Kidney glomerular epithelial cell (primary cell): ENCODE results near the gene PDK2.
"Not testable (repeated sequence)": the region's sequence is repeated elsewhere in the genome, so short reads cannot be mapped to it uniquely, and the experiment has no call there.

ENCODE experiments used
- DNase-seq: peaks from one replicate; lab custom pipeline; 2025; lab: John Stamatoyannopoulos, UW

Gene PDK2

GRCh38 chr17:50058296-50058953 lies 36.7 kb upstream of the PDK2 start:
- DNase-seq: no peak

- DNase-seq: no peak
Observed at GRCh38 chr17:50059256-50059655, 35.9 kb upstream of the PDK2 start.

GRCh38 chr17:50059759-50060273 lies 35.3 kb upstream of the PDK2 start:
- DNase-seq: peak; percentile 43

GRCh38 chr17:50060951-50061712 lies 34.0 kb upstream of the PDK2 start:
- DNase-seq: peak; percentile 74

GRCh38 chr17:50061713-50062045 lies 33.5 kb upstream of the PDK2 start:
- not testable (repeated sequence) for DNase-seq

- DNase-seq: peak; percentile 92
Observed at GRCh38 chr17:50062293-50063243, 32.6 kb upstream of the PDK2 start.

- no peak for DNase-seq
Observed at GRCh38 chr17:50063561-50064252, 31.4 kb upstream of the PDK2 start.

- DNase-seq: peak; percentile 93
Observed at GRCh38 chr17:50064253-50065001, 30.7 kb upstream of the PDK2 start.

- no peak for DNase-seq
Observed at GRCh38 chr17:50065056-50065455, 30.1 kb upstream of the PDK2 start.

- DNase-seq: no peak
Observed at GRCh38 chr17:50066995-50067394, 28.2 kb upstream of the PDK2 start.

- DNase-seq: no peak
Observed at GRCh38 chr17:50067996-50068395, 27.2 kb upstream of the PDK2 start.

GRCh38 chr17:50070908-50071680 lies 24.1 kb upstream of the PDK2 start:
- DNase-seq: no peak

- DNase-seq: no peak
Observed at GRCh38 chr17:50071692-50072091, 23.5 kb upstream of the PDK2 start.

- no peak for DNase-seq
Observed at GRCh38 chr17:50072130-50072529, 23.0 kb upstream of the PDK2 start.

- no peak for DNase-seq
Observed at GRCh38 chr17:50072925-50073324, 22.2 kb upstream of the PDK2 start.

- DNase-seq: no peak
Observed at GRCh38 chr17:50074227-50074626, 20.9 kb upstream of the PDK2 start.

GRCh38 chr17:50075446-50076032 lies 19.6 kb upstream of the PDK2 start:
- no peak for DNase-seq

GRCh38 chr17:50076221-50076590 lies 18.9 kb upstream of the PDK2 start:
- no peak for DNase-seq

GRCh38 chr17:50076591-50077235 lies 18.4 kb upstream of the PDK2 start:
- DNase-seq: no peak
